ENCODE measurements around the gene CDC42BPG. TPM values are rescaled to one million over a fixed set of nuclear protein-coding genes. Genes with fewer than 3 reads are reported as not detected.
A peak's percentile ranks its signal among the peaks of the same experiment; 100 is the strongest.

The CDC42BPG gene
- total and polyA plus RNA-seq, 9 of the 15 experiments (the other 6 are each of a cell fraction or from before 2014, with no cell fraction given), result 0.04 to 8.8 (median 2.1) TPM

DNA sequence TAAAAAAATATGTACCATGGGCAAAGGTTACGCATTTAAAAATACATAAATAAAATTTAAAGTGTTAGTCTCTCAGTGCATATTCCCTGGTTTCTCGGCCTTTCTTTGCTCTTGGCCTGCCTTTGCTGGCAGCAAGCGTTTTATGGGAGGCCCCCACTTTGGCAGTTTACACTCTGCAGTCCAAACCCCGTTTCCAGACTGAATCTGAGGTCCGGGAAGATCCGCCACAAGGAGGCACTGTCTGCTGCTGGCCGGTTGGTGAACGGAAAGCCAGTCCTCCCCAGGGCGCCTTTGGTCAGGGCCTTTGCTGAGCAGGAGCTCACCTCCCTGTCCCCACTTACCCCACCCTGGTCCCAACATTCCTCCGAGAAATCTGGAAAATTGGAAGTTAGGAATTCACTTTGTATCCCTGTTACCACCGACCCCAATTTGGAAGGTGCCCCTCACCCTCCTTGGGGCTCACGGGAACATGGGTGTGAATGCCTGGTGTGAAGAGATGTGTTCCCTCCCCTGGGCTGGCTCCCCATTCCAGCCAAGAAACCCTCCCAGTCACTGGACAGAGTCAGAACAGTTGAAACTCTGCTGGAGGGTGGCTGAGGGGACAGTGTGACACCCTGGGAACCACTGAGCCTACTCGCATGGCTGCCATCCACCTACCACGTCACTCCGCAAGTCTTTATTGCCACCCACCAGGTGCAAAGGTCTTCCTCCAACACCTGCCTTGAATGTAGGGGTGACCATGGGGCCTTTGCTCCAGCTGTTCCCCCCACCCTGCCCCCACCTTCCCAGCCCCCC, 56.7 kb downstream of the CDC42BPG start (continued):
- TF ChIP-seq, protein P1, sequence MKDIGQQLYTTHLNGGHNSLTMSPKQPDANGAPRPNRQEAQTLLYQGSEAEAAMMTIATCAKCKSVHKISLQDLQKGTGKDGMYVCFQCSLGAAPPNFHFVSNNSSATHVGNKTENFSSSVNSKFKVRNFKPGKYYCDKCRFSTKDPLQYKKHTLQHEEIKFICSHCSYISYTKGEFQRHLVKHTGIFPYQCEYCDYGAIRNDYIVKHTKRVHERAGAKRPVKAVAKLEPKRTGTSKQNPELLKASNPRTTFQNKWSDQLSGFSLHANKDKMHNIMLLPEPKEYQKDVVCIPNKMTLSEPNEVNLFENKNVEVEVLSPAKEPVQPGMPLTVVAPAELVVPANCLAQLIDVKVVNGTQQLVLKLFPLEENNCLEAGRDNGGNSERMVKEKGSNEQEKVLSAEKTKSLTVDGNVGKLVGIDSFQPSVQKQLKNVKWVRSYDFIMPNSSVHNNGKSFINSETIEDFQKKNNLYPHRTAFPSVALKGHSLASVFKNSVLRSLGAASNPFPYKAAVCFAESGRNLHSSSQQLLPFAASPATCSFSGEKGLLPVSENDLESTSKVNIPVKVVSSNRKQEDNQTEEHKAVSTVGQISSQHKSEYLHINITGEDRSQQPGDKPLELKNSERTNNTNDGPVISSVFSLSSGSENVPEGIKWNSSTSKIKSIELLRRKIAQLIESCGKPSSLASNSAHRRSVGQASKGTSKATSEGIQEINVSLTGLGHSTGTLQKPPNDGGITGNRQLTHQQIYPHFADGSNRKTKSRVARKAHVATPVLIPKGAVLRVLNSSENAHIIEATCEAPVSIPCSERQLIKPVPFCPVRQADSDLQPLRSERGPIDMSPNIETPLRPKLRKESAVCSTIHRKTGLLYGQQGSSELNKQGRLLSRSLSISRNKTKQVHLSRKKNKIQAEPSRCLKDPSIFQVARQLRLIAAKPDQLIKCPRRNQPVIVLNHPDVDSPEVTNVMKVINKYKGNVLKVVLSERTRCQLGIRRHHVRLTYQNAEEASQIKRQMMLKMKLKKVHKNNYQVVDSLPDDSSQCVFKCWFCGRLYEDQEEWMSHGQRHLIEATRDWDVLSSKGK (CRISPR knock-in tag; IDR thresholded peaks at IDR 0.05), result no peak
- TF ChIP-seq SRF (CRISPR knock-in tag; IDR thresholded peaks at IDR 0.05) (peak in 1 of 2 experiments; percentile 69; a peak in 2 of 4 replicates), FOXA3 (CRISPR knock-in tag; conservative IDR thresholded peaks at IDR 0.05 in 1 of 2, IDR thresholded peaks at IDR 0.05 in 1 of 2) (0 out of 4 replicates have a peak, but pooled peaks of 1 of the 2 experiments have one; percentile 26), KAT8 (IDR thresholded peaks at IDR 0.05; ENCODE audit: low read depth) (no peak)
- TF ChIP-seq, protein P2, sequence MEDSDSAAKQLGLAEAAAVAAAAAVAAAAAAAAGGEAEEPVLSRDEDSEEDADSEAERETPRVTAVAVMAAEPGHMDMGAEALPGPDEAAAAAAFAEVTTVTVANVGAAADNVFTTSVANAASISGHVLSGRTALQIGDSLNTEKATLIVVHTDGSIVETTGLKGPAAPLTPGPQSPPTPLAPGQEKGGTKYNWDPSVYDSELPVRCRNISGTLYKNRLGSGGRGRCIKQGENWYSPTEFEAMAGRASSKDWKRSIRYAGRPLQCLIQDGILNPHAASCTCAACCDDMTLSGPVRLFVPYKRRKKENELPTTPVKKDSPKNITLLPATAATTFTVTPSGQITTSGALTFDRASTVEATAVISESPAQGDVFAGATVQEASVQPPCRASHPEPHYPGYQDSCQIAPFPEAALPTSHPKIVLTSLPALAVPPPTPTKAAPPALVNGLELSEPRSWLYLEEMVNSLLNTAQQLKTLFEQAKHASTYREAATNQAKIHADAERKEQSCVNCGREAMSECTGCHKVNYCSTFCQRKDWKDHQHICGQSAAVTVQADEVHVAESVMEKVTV (CRISPR knock-in tag; IDR thresholded peaks at IDR 0.05), result peak; percentile 49; the same call in 1 of the 2 replicates

All from K562 (cell line).